ENCODE data around the gene TACC2.

TACC2 gene

GRCh38 chr10:122168598-122169394 lies 179.8 kb downstream of the TACC2 start:
- DNase-seq (ENCODE audit: low read depth, low spot score) = no peak
- no peak overlapping the region for H3K4me3 ChIP-seq (ENCODE audit: low read depth, low read length)
- ChIA-PET POLR2A (interaction anchor here (0.7 kb wide), 1 partner anchor 9 kb away, joined by 3 read pairs; no protein-coding TSS in a partner anchor), CTCF (interaction anchor here (1.8 kb wide), 1 partner anchor 26 kb away, joined by 9 read pairs; no protein-coding TSS in a partner anchor)
- TF ChIP-seq CTCF (IDR thresholded peaks at IDR 0.05; ENCODE audit: insufficient read depth, low read length, missing control alignments) = no peak

GRCh38 chr10:122170802-122171201 lies 181.8 kb downstream of the TACC2 start:
- no peak for DNase-seq (ENCODE audit: low read depth, low spot score)
- ChIA-PET POLR2A (interaction anchor here (0.6 kb wide), 1 partner anchor 48 kb away, joined by 3 read pairs; no protein-coding TSS in a partner anchor), CTCF (interaction anchor here (2.2 kb wide), 1 partner anchor 8 kb away, joined by 13 read pairs; no protein-coding TSS in a partner anchor)
- no peak for TF ChIP-seq CTCF (IDR thresholded peaks at IDR 0.05; ENCODE audit: insufficient read depth, low read length, missing control alignments)
- no peak overlapping the region for H3K4me3 ChIP-seq (ENCODE audit: low read depth, low read length)

GRCh38 chr10:122171302-122172075 lies 182.5 kb downstream of the TACC2 start:
- CTCF ChIA-PET = interaction anchor here (2.2 kb wide), 1 partner anchor 9 kb away, joined by 13 read pairs; no protein-coding TSS in a partner anchor
- no peak for DNase-seq (ENCODE audit: low read depth, low spot score)
- POLR2A ChIA-PET = interaction anchor here (0.6 kb wide), 1 partner anchor 49 kb away, joined by 3 read pairs; no protein-coding TSS in a partner anchor
- no peak for TF ChIP-seq CTCF (IDR thresholded peaks at IDR 0.05; ENCODE audit: insufficient read depth, low read length, missing control alignments)
- no peak overlapping the region for H3K4me3 ChIP-seq (ENCODE audit: low read depth, low read length)

GRCh38 chr10:122172361-122173008 lies 183.5 kb downstream of the TACC2 start:
- ChIA-PET CTCF (interaction anchor here (1.0 to 2.2 kb wide), 2 partner anchors 10 to 170 kb away, joined by 3 to 13 read pairs; no protein-coding TSS in a partner anchor), POLR2A (no interaction called here)
- no peak overlapping the region for H3K4me3 ChIP-seq (ENCODE audit: low read depth, low read length)
- no peak for DNase-seq (ENCODE audit: low read depth, low spot score)
- TF ChIP-seq CTCF (IDR thresholded peaks at IDR 0.05; ENCODE audit: insufficient read depth, low read length, missing control alignments) = no peak

- DNase-seq (ENCODE audit: low read depth, low spot score) = no peak
- no peak for TF ChIP-seq CTCF (IDR thresholded peaks at IDR 0.05; ENCODE audit: insufficient read depth, low read length, missing control alignments)
- H3K4me3 ChIP-seq (ENCODE audit: low read depth, low read length) = no peak overlapping the region
- ChIA-PET POLR2A (no interaction called here), CTCF (interaction anchor here (0.9 to 1.0 kb wide), 2 partner anchors 9 to 170 kb away, joined by 3 read pairs; no protein-coding TSS in a partner anchor)
Measured at GRCh38 chr10:122173337-122173736, 184.4 kb downstream of the TACC2 start.
